H9 (cell line): ENCODE results near the gene NDUFAF4. TPM values are rescaled to one million over a fixed set of nuclear protein-coding genes. Genes with fewer than 3 reads are reported as not detected.

Source experiments
- DNase-seq: peaks from one replicate; pipeline ENCODE4 v3.0.0-alpha.2; 2017
- H2AFZ ChIP-seq: one replicate; pipeline ENCODE4 v1.6.1; 2013; ENCODE audit warnings: mild to moderate bottlenecking, low read length, control low read depth, moderate library complexity
- H2AK5ac ChIP-seq: 2 replicates; pipeline ENCODE4 v1.6.1; 2013; ENCODE audit warnings: low read length, control low read depth, mixed read lengths; ENCODE audit not compliant: insufficient read length
- H2BK120ac ChIP-seq: one replicate; pipeline ENCODE4 v1.6.1; 2013; ENCODE audit warnings: low read depth, mild to moderate bottlenecking, low read length, control low read depth, inconsistent platforms; ENCODE audit not compliant: poor library complexity, severe bottlenecking
- H2BK12ac ChIP-seq: 2 replicates; pipeline ENCODE4 v1.6.1; 2013; ENCODE audit warnings: low read length, control low read depth, mixed read lengths, low read depth; ENCODE audit not compliant: insufficient read length
- H2BK15ac ChIP-seq: 2 replicates; pipeline ENCODE4 v1.6.1; 2013; ENCODE audit warnings: low read depth, low read length, control low read depth
- H2BK20ac ChIP-seq: one replicate; pipeline ENCODE4 v1.6.1; 2013; ENCODE audit warnings: low read depth, mild to moderate bottlenecking, low read length, control low read depth, inconsistent platforms; ENCODE audit not compliant: poor library complexity, severe bottlenecking
- H2BK5ac ChIP-seq: 2 replicates; pipeline ENCODE4 v1.6.1; 2013; ENCODE audit warnings: low read length, control low read depth, mixed read lengths; ENCODE audit not compliant: insufficient read length
- H3K14ac ChIP-seq: 2 replicates; pipeline ENCODE4 v1.6.1; 2013; ENCODE audit warnings: low read length, control low read depth; ENCODE audit not compliant: insufficient read depth
- H3K18ac ChIP-seq: 2 replicates; pipeline ENCODE4 v1.6.1; 2013; ENCODE audit warnings: low read depth, mild to moderate bottlenecking, mixed read lengths, low read length, control low read depth; ENCODE audit not compliant: insufficient read length
- H3K23ac ChIP-seq: 2 replicates; pipeline ENCODE4 v1.6.1; 2013; ENCODE audit warnings: low read length, control low read depth, mixed read lengths, low read depth; ENCODE audit not compliant: insufficient read length
- H3K23me2 ChIP-seq: 2 replicates; pipeline ENCODE4 v1.6.1; 2013; ENCODE audit warnings: low read depth, mild to moderate bottlenecking, mixed read lengths, low read length, control low read depth; ENCODE audit not compliant: insufficient read length, poor library complexity, severe bottlenecking
- H3K27ac ChIP-seq: 2 replicates; pipeline ENCODE4 v1.5.1; 2013; ENCODE audit warnings: low read length, control low read depth, mixed read lengths, low read depth; ENCODE audit not compliant: insufficient read length
- H3K27me3 ChIP-seq: 2 replicates; pipeline ENCODE4 v1.6.1; 2013; ENCODE audit warnings: low read length, control low read depth, inconsistent platforms; ENCODE audit not compliant: insufficient read depth
- H3K4ac ChIP-seq: 2 replicates; pipeline ENCODE4 v1.6.1; 2013; ENCODE audit warnings: low read depth, mild to moderate bottlenecking, control low read depth, inconsistent platforms, low read length, moderate library complexity
- H3K4me1 ChIP-seq: 2 replicates; pipeline ENCODE4 v1.6.1; 2013; ENCODE audit warnings: low read length, control low read depth, inconsistent platforms; ENCODE audit not compliant: insufficient read depth
- H3K4me2 ChIP-seq: 2 replicates; pipeline ENCODE4 v1.6.1; 2013; ENCODE audit warnings: low read length, control low read depth, mixed read lengths; ENCODE audit not compliant: insufficient read length, insufficient read depth
- H3K56ac ChIP-seq: 2 replicates; pipeline ENCODE4 v1.6.1; 2013; ENCODE audit warnings: low read depth, mild to moderate bottlenecking, mixed read lengths, low read length, control low read depth; ENCODE audit not compliant: insufficient read length
- H3K79me1 ChIP-seq: 2 replicates; pipeline ENCODE4 v1.6.1; 2013; ENCODE audit warnings: low read depth, mild to moderate bottlenecking, moderate library complexity, low read length, control low read depth, inconsistent platforms; ENCODE audit not compliant: insufficient read depth, poor library complexity, severe bottlenecking
- H3K79me2 ChIP-seq: 2 replicates; pipeline ENCODE4 v1.6.1; 2013; ENCODE audit warnings: low read length, control low read depth, inconsistent platforms; ENCODE audit not compliant: insufficient read depth
- H3K9ac ChIP-seq: 2 replicates; pipeline ENCODE4 v1.6.1; 2013; ENCODE audit warnings: low read length, control low read depth, mixed read lengths; ENCODE audit not compliant: insufficient read length; ENCODE audit errors: extremely low read depth
- H3K9me3 ChIP-seq: one replicate; pipeline ENCODE4 v1.6.1; 2013; ENCODE audit warnings: low read depth, low read length, inconsistent platforms; ENCODE audit not compliant: control insufficient read depth
- H3T11ph ChIP-seq: one replicate; pipeline ENCODE4 v1.6.1; 2013; ENCODE audit warnings: mild to moderate bottlenecking, low read length, control low read depth, inconsistent platforms
- H4K20me1 ChIP-seq: one replicate; pipeline ENCODE4 v1.6.1; 2013; ENCODE audit not compliant: control insufficient read depth, insufficient read length, insufficient read depth
- H4K5ac ChIP-seq: 2 replicates; pipeline ENCODE4 v1.6.1; 2013; ENCODE audit warnings: low read depth, mild to moderate bottlenecking, mixed read lengths, low read length, control low read depth; ENCODE audit not compliant: insufficient read length
- H4K8ac ChIP-seq: replicated peaks from 2 replicates; pipeline ENCODE4 v1.6.1; 2013; ENCODE audit warnings: low read length, control low read depth, mixed read lengths, low read depth; ENCODE audit not compliant: insufficient read length
- H4K91ac ChIP-seq: 2 replicates; pipeline ENCODE4 v1.6.1; 2013; ENCODE audit warnings: low read depth, mild to moderate bottlenecking, moderate library complexity, mixed read lengths, low read length, control low read depth; ENCODE audit not compliant: insufficient read length
- H3K27ac Mint-ChIP-seq, 3 experiments: 2 replicates in 2 of 3; 3 replicates in 1 of 3; pipeline ENCODE4 v1.8.0; 2020 to 2021; ENCODE audit warnings: mixed read lengths in 3 of 3, mild to moderate bottlenecking in 1 of 3, moderate library complexity in 1 of 3
- H3K27me3 Mint-ChIP-seq: 2 replicates; pipeline ENCODE4 v1.8.0; 2021; ENCODE audit warnings: low read depth, mild to moderate bottlenecking, moderate library complexity, mixed read lengths
- H3K36me3 Mint-ChIP-seq, 3 experiments: 2 replicates in 2 of 3; 3 replicates in 1 of 3; pipeline ENCODE4 v1.8.0; 2020 to 2021; ENCODE audit warnings: low read depth in 3 of 3, mixed read lengths in 3 of 3; ENCODE audit not compliant: insufficient read depth in 1 of 3
- H3K4me1 Mint-ChIP-seq, 2 experiments: 2 replicates each; pipeline ENCODE4 v1.8.0; 2020; ENCODE audit warnings: mixed read lengths in 2 of 2
- H3K4me3 Mint-ChIP-seq, 2 experiments: 2 replicates in 1 of 2; 3 replicates in 1 of 2; pipeline ENCODE4 v1.8.0; 2020 to 2021; ENCODE audit warnings: mild to moderate bottlenecking in 2 of 2, mixed read lengths in 2 of 2, moderate library complexity in 1 of 2
- H3K9me3 Mint-ChIP-seq, 2 experiments: 2 replicates in 1 of 2; 3 replicates in 1 of 2; pipeline ENCODE4 v1.8.0; 2020; ENCODE audit warnings: mild to moderate bottlenecking in 2 of 2, mixed read lengths in 2 of 2, moderate library complexity in 1 of 2
- WGBS: extraction: QIAGEN DNeasy Blood & Tissue Kit; methylation state at CpG from one replicate; pipeline ENCODE4 v1.1.7; 2013; ENCODE audit warnings: missing lambda C conversion rate, low lambda C conversion rate, mixed read lengths; ENCODE audit not compliant: insufficient read length; ENCODE audit errors: extremely low coverage; 5-methylcytosine and 5-hydroxymethylcytosine counted together
- total RNA-seq: library from RNA; stranded (reverse); gene quantifications from 2 replicates; pipeline ENCODE4 v1.2.1, GENCODE V29; 2021
- TF ChIP-seq, protein P1 (sequence below): fragments of 200-600 bp; sonication (generic); conservative IDR thresholded peaks from 3 replicates; pipeline ENCODE4 v1.8.0; 2021; ENCODE audit warnings: antibody characterized with exemption, mild to moderate bottlenecking

The NDUFAF4 gene
- total RNA-seq, 1 experiment from 2014 or later, result 86.6 TPM

DNA sequence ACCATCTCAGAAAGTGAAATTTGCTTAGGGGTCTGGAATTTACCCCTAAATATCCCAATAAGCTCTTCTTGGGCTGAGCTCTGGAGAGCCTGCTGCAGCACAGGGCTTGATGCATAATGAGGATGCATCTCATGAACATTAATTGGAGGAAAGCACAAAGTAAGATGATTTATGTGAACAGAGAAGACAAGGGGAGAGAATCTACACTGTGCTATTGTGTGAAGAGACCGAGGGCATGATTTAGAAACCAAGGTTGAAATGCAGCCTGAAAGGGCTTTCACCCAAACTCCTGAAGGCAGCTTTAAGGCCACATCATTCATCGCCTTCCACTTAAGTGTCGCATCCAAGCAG lies 32.7 kb downstream of the NDUFAF4 start:
- Histone ChIP-seq H3K4me2 (no peak overlapping the region), H3K23ac (no peak overlapping the region), H2AFZ (no peak overlapping the region), H3K27me3 (no peaks in the 10 kb centered on the region), H3K23me2 (no peaks in the 10 kb centered on the region), H2BK120ac (no peak overlapping the region), H2BK5ac (no peak overlapping the region), H4K20me1 (no peaks in the 10 kb centered on the region), H3K9me3 (no peaks in the 10 kb centered on the region), H4K8ac (no peak overlapping the region), H2BK20ac (no peak overlapping the region), H2BK12ac (no peak overlapping the region), H2BK15ac (no peak overlapping the region), H3K14ac (no peak overlapping the region), H4K5ac (no peak overlapping the region), H3K9ac (no peak overlapping the region), H2AK5ac (no peak overlapping the region), H3K56ac (no peak overlapping the region), H3K27ac (no peak overlapping the region), H3K79me1 (no peaks in the 10 kb centered on the region), H3T11ph (no peak overlapping the region), H3K4ac (no peak overlapping the region), H3K79me2 (no peaks in the 10 kb centered on the region), H3K4me1 (no peaks in the 10 kb centered on the region), H3K18ac (no peak overlapping the region), H4K91ac (no peak overlapping the region)
- TF ChIP-seq, protein P1, sequence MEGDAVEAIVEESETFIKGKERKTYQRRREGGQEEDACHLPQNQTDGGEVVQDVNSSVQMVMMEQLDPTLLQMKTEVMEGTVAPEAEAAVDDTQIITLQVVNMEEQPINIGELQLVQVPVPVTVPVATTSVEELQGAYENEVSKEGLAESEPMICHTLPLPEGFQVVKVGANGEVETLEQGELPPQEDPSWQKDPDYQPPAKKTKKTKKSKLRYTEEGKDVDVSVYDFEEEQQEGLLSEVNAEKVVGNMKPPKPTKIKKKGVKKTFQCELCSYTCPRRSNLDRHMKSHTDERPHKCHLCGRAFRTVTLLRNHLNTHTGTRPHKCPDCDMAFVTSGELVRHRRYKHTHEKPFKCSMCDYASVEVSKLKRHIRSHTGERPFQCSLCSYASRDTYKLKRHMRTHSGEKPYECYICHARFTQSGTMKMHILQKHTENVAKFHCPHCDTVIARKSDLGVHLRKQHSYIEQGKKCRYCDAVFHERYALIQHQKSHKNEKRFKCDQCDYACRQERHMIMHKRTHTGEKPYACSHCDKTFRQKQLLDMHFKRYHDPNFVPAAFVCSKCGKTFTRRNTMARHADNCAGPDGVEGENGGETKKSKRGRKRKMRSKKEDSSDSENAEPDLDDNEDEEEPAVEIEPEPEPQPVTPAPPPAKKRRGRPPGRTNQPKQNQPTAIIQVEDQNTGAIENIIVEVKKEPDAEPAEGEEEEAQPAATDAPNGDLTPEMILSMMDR, result no peak
- Mint-ChIP-seq H3K27ac (no peak overlapping the region), H3K36me3 (peaks cover 2 to 8% (median 7%) of the 10 kb centered on the region in 3 experiments; a peak in 2 of 7 replicates), H3K27me3 (no peaks in the 10 kb centered on the region), H3K9me3 (peaks cover 4 to 9% of the 10 kb centered on the region in 2 experiments), H3K4me3 (no peak overlapping the region), H3K4me1 (no peaks in the 10 kb centered on the region)
- no peak for DNase-seq
- no CpG with 5 or more reads among the region's 3 CpGs for WGBS
